ENCODE measurements around the gene CSTB.

The CSTB gene

GRCh38 chr21:43736224-43736883 lies 39.8 kb downstream of the CSTB start:
- CTCF ChIA-PET = interaction anchor here (0.5 to 1.4 kb wide), 4 partner anchors 12 to 35 kb away, joined by 3 to 4 read pairs (median 4); no protein-coding TSS in a partner anchor
- no peak for DNase-seq (ENCODE audit: low spot score)
- H3K27ac ChIP-seq = peak overlapping the region; percentile 99
- no peak for TF ChIP-seq CTCF (conservative IDR thresholded peaks at IDR 0.05; ENCODE audit: low read depth)
- POLR2A ChIA-PET (ENCODE audit: low non-redundant PET) = interaction anchor here (0.6 kb wide), 2 partner anchors 37 to 1081 kb away, joined by 3 read pairs; no protein-coding TSS in a partner anchor

- CTCF ChIA-PET = interaction anchor here (0.5 to 0.8 kb wide), 3 partner anchors 10 to 133 kb away, joined by 3 to 4 read pairs (median 4); no protein-coding TSS in a partner anchor
- DNase-seq (ENCODE audit: low spot score) = no peak
- H3K27ac ChIP-seq = peak overlapping the region; percentile 99
- no peak for TF ChIP-seq CTCF (conservative IDR thresholded peaks at IDR 0.05; ENCODE audit: low read depth)
- POLR2A ChIA-PET (ENCODE audit: low non-redundant PET) = interaction anchor here (0.6 kb wide), 1 partner anchor 38 kb away, joined by 3 read pairs; no protein-coding TSS in a partner anchor
Observed at GRCh38 chr21:43735236-43736091, 40.6 kb downstream of the CSTB start.

GRCh38 chr21:43734928-43735229 lies 41.2 kb downstream of the CSTB start:
- peak overlapping the region; percentile 99 for H3K27ac ChIP-seq
- POLR2A ChIA-PET (ENCODE audit: low non-redundant PET) = no interaction called here
- DNase-seq (ENCODE audit: low spot score) = no peak
- CTCF ChIA-PET = interaction anchor here (0.6 to 0.8 kb wide), 2 partner anchors 11 to 134 kb away, joined by 3 to 4 read pairs; no protein-coding TSS in a partner anchor
- TF ChIP-seq CTCF (conservative IDR thresholded peaks at IDR 0.05; ENCODE audit: low read depth) = no peak

GRCh38 chr21:43734131-43734927 lies 41.8 kb downstream of the CSTB start:
- ChIA-PET POLR2A (ENCODE audit: low non-redundant PET) (no interaction called here), CTCF (interaction anchor here (0.8 kb wide), 1 partner anchor 11 kb away, joined by 3 read pairs; no protein-coding TSS in a partner anchor)
- no peak for TF ChIP-seq CTCF (conservative IDR thresholded peaks at IDR 0.05; ENCODE audit: low read depth)
- H3K27ac ChIP-seq = peak overlapping the region; percentile 99
- DNase-seq (ENCODE audit: low spot score) = no peak

- no peak for TF ChIP-seq CTCF (conservative IDR thresholded peaks at IDR 0.05; ENCODE audit: low read depth)
- POLR2A ChIA-PET (ENCODE audit: low non-redundant PET) = no interaction called here
- peak overlapping the region; percentile 99 for H3K27ac ChIP-seq
- CTCF ChIA-PET = no interaction called here
- DNase-seq (ENCODE audit: low spot score) = peak; percentile 38
Observed at GRCh38 chr21:43733529-43734071, 42.5 kb downstream of the CSTB start.

- ChIA-PET CTCF (no interaction called here), POLR2A (ENCODE audit: low non-redundant PET) (no interaction called here)
- TF ChIP-seq CTCF (conservative IDR thresholded peaks at IDR 0.05; ENCODE audit: low read depth) = no peak
Observed at GRCh38 chr21:43733060-43733459, 43.0 kb downstream of the CSTB start.

More at GRCh38 chr21:43733060-43733459, 43.0 kb downstream of the CSTB start:
- DNase-seq (ENCODE audit: low spot score) = no peak
- H3K27ac ChIP-seq = peak overlapping the region; percentile 99
